GM23248 (cell line): ENCODE measurements around the gene MAP2K7. TPM values are rescaled to one million over a fixed set of nuclear protein-coding genes. Genes with fewer than 3 reads are reported as not detected.

ENCODE experiments used
- DNase-seq: peaks from one replicate; pipeline ENCODE4 v3.0.0-alpha.2; 2015
- H2AFZ ChIP-seq: fragments of 200-600 bp; sonication (generic); 2 replicates; pipeline ENCODE4 v1.6.1; 2016; ENCODE audit warnings: antibody characterized with exemption
- H3F3A ChIP-seq: fragments of 200-600 bp; sonication (generic); 2 replicates; pipeline ENCODE4 v1.6.1; 2016; ENCODE audit warnings: mild to moderate bottlenecking, antibody characterized with exemption, mixed run types; ENCODE audit not compliant: insufficient read depth
- H3K27ac ChIP-seq: fragments of 200-600 bp; sonication (generic); 2 replicates; pipeline ENCODE4 v1.5.1; 2016; ENCODE audit warnings: mild to moderate bottlenecking
- H3K27me3 ChIP-seq: fragments of 200-600 bp; sonication (generic); replicated peaks from 2 replicates; pipeline ENCODE4 v1.6.1; 2016; ENCODE audit warnings: mild to moderate bottlenecking; ENCODE audit not compliant: insufficient read depth
- H3K36me3 ChIP-seq: fragments of 200-600 bp; sonication (generic); 2 replicates; pipeline ENCODE4 v1.6.1; 2016; ENCODE audit warnings: low read depth, mild to moderate bottlenecking
- H3K4me1 ChIP-seq: fragments of 200-600 bp; sonication (generic); 2 replicates; pipeline ENCODE4 v1.6.1; 2016; ENCODE audit warnings: mild to moderate bottlenecking; ENCODE audit not compliant: insufficient read depth
- H3K4me2 ChIP-seq: fragments of 200-600 bp; sonication (generic); one replicate; pipeline ENCODE4 v1.6.1; 2016; ENCODE audit warnings: mild to moderate bottlenecking; ENCODE audit not compliant: unreplicated experiment
- H3K4me3 ChIP-seq: fragments of 200-600 bp; sonication (generic); 2 replicates; pipeline ENCODE4 v1.5.1; 2016; ENCODE audit warnings: mild to moderate bottlenecking
- H3K79me2 ChIP-seq: fragments of 200-600 bp; sonication (generic); 2 replicates; pipeline ENCODE4 v1.6.1; 2016; ENCODE audit warnings: mild to moderate bottlenecking; ENCODE audit not compliant: insufficient read depth
- H3K9ac ChIP-seq: fragments of 200-600 bp; sonication (generic); 2 replicates; pipeline ENCODE4 v1.6.1; 2016; ENCODE audit warnings: mild to moderate bottlenecking
- H3K9me2 ChIP-seq: fragments of 200-600 bp; sonication (generic); 2 replicates; pipeline ENCODE4 v1.6.1; 2016; ENCODE audit warnings: mixed run types, mild to moderate bottlenecking, moderate library complexity; ENCODE audit not compliant: insufficient read depth
- H3K9me3 ChIP-seq: fragments of 200-600 bp; sonication (generic); one replicate; pipeline ENCODE4 v1.6.1; 2017; ENCODE audit warnings: low read depth
- H4K20me1 ChIP-seq: fragments of 200-600 bp; sonication (generic); 2 replicates; pipeline ENCODE4 v1.6.0; 2016; ENCODE audit not compliant: insufficient read depth
- EZH2 ChIP-seq: fragments of 200-600 bp; sonication (generic); IDR thresholded peaks from 2 replicates; pipeline ENCODE4 v1.6.1; 2018; ENCODE audit warnings: antibody characterized with exemption, mild to moderate bottlenecking; ENCODE audit not compliant: insufficient read depth, poor library complexity, severe bottlenecking
- EZH2phosphoT487 ChIP-seq: fragments of 200-600 bp; sonication (generic); IDR thresholded peaks from 2 replicates; pipeline ENCODE4 v1.6.1; 2018; ENCODE audit warnings: antibody characterized with exemption, moderate library complexity, mild to moderate bottlenecking, low read depth; ENCODE audit not compliant: insufficient read depth
- WGBS, 2 experiments: methylation state at CpG; one replicate each; pipeline ENCODE4 v1.1.6; 2015 to 2017; ENCODE audit warnings: low lambda C conversion rate in 2 of 2, low coverage in 1 of 2; ENCODE audit errors: missing lambda C conversion rate in 2 of 2; 5-methylcytosine and 5-hydroxymethylcytosine counted together
- in situ Hi-C: fragments of 300-500 bp; cut with MboI; formaldehyde crosslinking; loops from 2 replicates; pipeline ENCODE4 v1.15.0; 2020
- polyA plus RNA-seq: library from polyadenylated mRNA; unstranded; fragments of >200 nt; fragmentation: Nextera tagmentation; extraction: Ambion mirVana; gene quantifications from 2 replicates; pipeline ENCODE4 v1.2.1, GENCODE V29; 2016
- total RNA-seq: library from RNA; depleted of rRNA; stranded (reverse); fragments of >200 nt; shearing (Covaris generic); gene quantifications from 2 replicates; pipeline ENCODE4 v1.2.3, GENCODE V29; 2014

The MAP2K7 gene
- total and polyA plus RNA-seq, 2 experiments from 2014 or later, result 4.6 to 9.7 TPM

DNA sequence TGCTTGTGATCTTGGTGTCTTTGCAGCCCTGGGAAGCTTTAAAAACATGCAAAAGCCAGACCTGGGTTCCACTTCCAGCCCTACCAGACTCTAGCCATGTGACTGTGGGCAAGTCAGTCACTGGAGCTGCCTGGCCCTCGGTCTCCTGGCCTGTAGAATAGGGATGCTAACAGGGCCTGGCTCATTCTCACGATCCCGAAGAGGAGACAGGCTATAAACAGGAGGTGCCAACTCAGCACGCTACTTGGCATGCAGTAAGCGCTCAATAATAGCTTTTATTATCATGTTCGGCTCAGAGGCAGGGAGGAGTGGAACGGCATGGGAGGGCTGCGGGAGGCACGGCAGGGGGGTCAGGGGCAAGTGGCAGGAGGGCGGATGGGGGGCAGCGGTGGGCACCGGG lies 20.6 kb downstream of the MAP2K7 start:
- no peak for TF ChIP-seq EZH2
- TF ChIP-seq EZH2phosphoT487, result no peak
- Histone ChIP-seq H4K20me1 (no peaks in the 10 kb centered on the region), H3K27ac (no peak overlapping the region), H3K4me2 (no peak overlapping the region), H3K4me3 (no peak overlapping the region), H3K9me2 (no peaks in the 10 kb centered on the region), H3K4me1 (peaks cover 26% of the 10 kb centered on the region), H3F3A (peaks cover 12% of the 10 kb centered on the region; the same call in 1 of the 2 replicates), H3K9ac (no peak overlapping the region), H2AFZ (no peak overlapping the region), H3K9me3 (no peaks in the 10 kb centered on the region), H3K27me3 (no peaks in the 10 kb centered on the region), H3K36me3 (no peaks in the 10 kb centered on the region), H3K79me2 (peaks cover 16% of the 10 kb centered on the region)
- no peak for DNase-seq
- WGBS, 2 experiments, result 31 to 47% methylated on average over 9 to 12 of the region's 12 CpGs
- in situ Hi-C loops, result no loop called here

DNA sequence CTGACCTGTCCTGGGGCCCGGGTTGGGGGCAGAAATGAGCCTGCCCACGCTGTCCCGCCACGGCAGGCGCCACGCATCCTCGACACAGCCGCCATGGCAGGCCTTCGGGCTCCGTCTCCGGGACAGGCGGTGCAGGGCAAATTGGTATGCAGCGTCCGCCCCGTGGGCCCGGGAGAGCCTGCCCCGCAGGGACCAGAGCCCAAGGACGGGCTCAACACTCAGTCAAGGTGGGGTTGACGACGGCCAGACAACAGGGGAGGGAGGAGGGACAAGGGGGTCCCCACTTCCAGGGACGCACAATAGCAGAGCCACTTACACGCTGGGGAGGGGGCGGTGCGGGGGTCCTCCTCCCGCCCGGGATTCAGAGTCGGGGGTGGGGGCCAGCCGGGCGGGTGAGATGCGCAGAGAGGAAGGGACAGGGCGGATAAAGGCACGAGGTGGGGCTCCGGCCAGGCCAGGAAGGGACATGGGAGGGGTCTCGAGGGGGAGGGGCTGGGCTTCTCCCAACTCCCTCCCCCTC lies 21.0 kb downstream of the MAP2K7 start:
- Histone ChIP-seq H2AFZ (0 out of 2 replicates have a peak overlapping the region, but pooled peaks have one; percentile 35), H3K9me3 (no peaks in the 10 kb centered on the region), H4K20me1 (no peaks in the 10 kb centered on the region), H3K36me3 (no peaks in the 10 kb centered on the region), H3K9me2 (no peaks in the 10 kb centered on the region), H3K27ac (no peak overlapping the region), H3K79me2 (peaks cover 16% of the 10 kb centered on the region), H3K4me3 (peak overlapping the region; percentile 56), H3K4me1 (peaks cover 31% of the 10 kb centered on the region), H3F3A (peaks cover 14% of the 10 kb centered on the region), H3K9ac (peak overlapping the region; percentile 20), H3K27me3 (no peaks in the 10 kb centered on the region), H3K4me2 (peak overlapping the region; percentile 45)
- 30 to 40% methylated on average over 11 to 28 of the region's 34 CpGs for WGBS, 2 experiments
- no peak for DNase-seq
- in situ Hi-C loops, result no loop called here
- TF ChIP-seq EZH2 (no peak), EZH2phosphoT487 (no peak)

DNA sequence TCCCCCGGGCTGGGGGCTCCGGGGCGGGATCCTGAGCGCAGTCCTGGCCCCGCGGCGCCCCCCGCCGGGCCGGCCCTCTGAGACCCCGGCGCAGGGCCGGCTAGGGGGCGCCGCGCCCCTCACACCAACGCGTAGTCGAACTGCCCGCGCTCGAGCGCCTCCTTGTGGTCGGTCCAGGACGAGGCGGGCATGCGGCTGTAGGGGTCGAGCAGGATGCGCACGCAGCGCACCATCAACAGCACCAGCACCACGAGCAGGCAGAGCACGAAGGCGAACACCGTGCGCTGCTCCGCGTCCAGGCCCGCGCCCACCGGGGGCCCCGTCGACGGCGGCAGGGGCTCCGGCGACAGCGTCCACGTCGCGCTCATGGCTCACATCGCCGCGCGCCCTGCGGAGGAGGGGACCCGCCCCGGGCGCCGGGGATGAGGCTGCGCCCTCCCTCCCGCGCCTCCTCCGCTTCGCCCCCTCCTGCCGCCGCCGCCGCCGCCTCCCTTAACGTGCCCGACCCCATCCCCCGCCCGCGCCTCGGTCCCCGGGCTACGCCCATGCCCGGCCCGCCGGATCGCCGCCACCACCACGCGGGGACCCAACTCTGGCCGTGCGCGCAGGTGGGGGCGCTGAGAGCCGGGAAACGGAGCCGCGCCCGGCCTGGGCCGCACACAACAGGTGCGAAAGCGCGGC lies 21.6 kb downstream of the MAP2K7 start:
- Histone ChIP-seq H3K4me2 (peak overlapping the region; percentile 45), H3K27ac (no peak overlapping the region), H3K4me1 (peaks cover 34% of the 10 kb centered on the region), H4K20me1 (no peaks in the 10 kb centered on the region), H3K36me3 (peaks cover 1% of the 10 kb centered on the region; the same call in 1 of the 2 replicates), H2AFZ (peak overlapping the region; percentile 35), H3K9me2 (no peaks in the 10 kb centered on the region), H3K9me3 (no peaks in the 10 kb centered on the region), H3K27me3 (no peaks in the 10 kb centered on the region), H3F3A (peaks cover 20% of the 10 kb centered on the region), H3K79me2 (peaks cover 16% of the 10 kb centered on the region), H3K9ac (peak overlapping the region; percentile 20), H3K4me3 (peak overlapping the region; percentile 56)
- 0 to 2% methylated on average over 41 to 45 of the region's 98 CpGs for WGBS, 2 experiments
- no peak for TF ChIP-seq EZH2phosphoT487
- no peak for TF ChIP-seq EZH2
- peak; percentile 89 for DNase-seq
- in situ Hi-C loops, result no loop called here

DNA sequence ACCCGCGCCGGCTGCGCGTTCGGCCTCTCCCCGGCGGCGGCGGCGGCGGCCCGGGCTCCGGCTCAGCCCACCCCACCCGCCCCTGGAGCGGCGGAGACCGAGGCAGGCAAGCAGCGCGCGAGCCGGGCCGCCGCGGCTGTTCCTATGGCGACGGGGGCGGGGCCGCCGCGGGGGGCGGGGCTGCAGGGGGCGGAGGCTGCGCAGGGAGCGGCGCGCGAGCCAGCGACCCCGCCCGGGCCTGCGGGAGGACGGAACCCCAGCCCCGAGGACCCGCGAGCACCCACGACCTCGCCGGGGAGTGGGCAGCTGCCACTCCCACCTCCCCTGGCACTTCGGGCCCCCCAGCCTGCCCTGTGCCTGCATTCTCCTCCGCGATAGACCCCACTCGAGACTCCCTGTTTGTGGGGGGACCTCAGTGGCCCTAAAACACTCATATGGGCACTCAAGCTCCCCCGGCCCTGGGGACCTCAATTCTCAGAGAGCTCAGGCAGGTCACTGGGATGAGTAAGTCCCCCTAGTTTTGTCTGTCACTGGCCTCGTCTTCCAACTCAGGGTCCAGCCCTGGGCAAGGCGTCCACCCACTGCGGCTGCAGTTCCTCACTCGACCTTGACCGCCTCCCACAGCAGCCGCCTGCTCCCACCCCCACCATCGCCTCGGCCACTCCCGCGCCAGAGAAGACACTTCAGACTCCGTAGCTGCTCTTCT lies 22.5 kb downstream of the MAP2K7 start, which contains the start of gene CTXN1:
Gene CTXN1, minus strand, starts transcription at position 115 of the 706 bp plus-strand sequence. CDS start 597 bp downstream, outside the sequence.
- Histone ChIP-seq H3K36me3 (peaks cover 7% of the 10 kb centered on the region; the same call in 1 of the 2 replicates), H3K4me1 (peaks cover 34% of the 10 kb centered on the region), H3K9ac (peak within 1 kb of the TSS; percentile 65), H3F3A (peaks cover 27% of the 10 kb centered on the region), H3K27me3 (no peaks in the 10 kb centered on the region), H3K27ac (no peak within 1 kb of the TSS), H3K79me2 (peaks cover 16% of the 10 kb centered on the region), H3K9me2 (no peaks in the 10 kb centered on the region), H3K9me3 (no peaks in the 10 kb centered on the region), H3K4me3 (peak within 1 kb of the TSS; percentile 68), H4K20me1 (no peaks in the 10 kb centered on the region), H3K4me2 (peak within 1 kb of the TSS; percentile 89), H2AFZ (peak within 1 kb of the TSS; percentile 35)
- 7 to 15% methylated on average over 12 to 50 of the region's 65 CpGs for WGBS, 2 experiments
- in situ Hi-C loops, result no loop called here
- DNase-seq, result peak; percentile 75
- TF ChIP-seq EZH2 (no peak), EZH2phosphoT487 (no peak)
